Heart right ventricle (tissue), 16 donors: ENCODE results near the gene LRSAM1. TPM values are rescaled to one million over a fixed set of nuclear protein-coding genes. Genes with fewer than 3 reads are reported as not detected.
A peak's percentile ranks its signal among the peaks of the same experiment; 100 is the strongest.

Experiments
- ATAC-seq, 8 donors: fragments of 200-7000 bp; cut with Tn5 transposase; one replicate each; pipeline ENCODE4 v1.9.1; 2020; ENCODE audit warnings: mild to moderate bottlenecking in 8 of 8, moderate library complexity in 8 of 8, moderate number of reproducible peaks in 1 of 8
- DNase-seq, 2 donors: peaks; one replicate each; pipeline ENCODE4 v3.0.0-alpha.2; 2020
- H3K27ac ChIP-seq, 10 donors: fragments of 200-600 bp; sonication (generic) in 2 of 10; one replicate each; pipeline versions ENCODE4 v1.5.0 to v1.8.0; 2020 to 2022; ENCODE audit warnings: mild to moderate bottlenecking in 3 of 10
- H3K27me3 ChIP-seq, 7 donors: fragments of 200-600 bp; one replicate each; pipeline ENCODE4 v1.8.0; 2021 to 2022; ENCODE audit warnings: mild to moderate bottlenecking in 2 of 7
- H3K36me3 ChIP-seq, 9 donors: fragments of 200-600 bp; sonication (generic) in 1 of 9; one replicate each; pipeline versions ENCODE4 v1.5.0 to v1.8.0; 2020 to 2022; ENCODE audit warnings: mild to moderate bottlenecking in 2 of 9
- H3K4me1 ChIP-seq, 9 donors: fragments of 200-600 bp; sonication (generic) in 1 of 9; one replicate each; pipeline versions ENCODE4 v1.5.0 to v1.8.0; 2020 to 2022; ENCODE audit warnings: mild to moderate bottlenecking in 4 of 9
- H3K4me3 ChIP-seq, 10 donors: fragments of 200-600 bp; sonication (generic) in 2 of 10; one replicate each; pipeline versions ENCODE4 v1.5.0 to v1.8.0; 2020 to 2022; ENCODE audit warnings: mild to moderate bottlenecking in 7 of 10, moderate library complexity in 2 of 10
- H3K9me3 ChIP-seq, 11 donors: fragments of 200-600 bp in 10 of 11; sonication (generic) in 2 of 11; one replicate each; pipeline versions ENCODE4 v1.5.0 to v1.8.0; 2013 to 2022; ENCODE audit warnings: mild to moderate bottlenecking in 2 of 11, control low read depth in 1 of 11, moderate library complexity in 1 of 11
- CTCF ChIP-seq, 9 donors: fragments of 200-600 bp; sonication (generic) in 2 of 9; IDR thresholded peaks; one replicate each; pipeline versions ENCODE4 v1.5.0 to v1.8.0; 2021 to 2022; ENCODE audit warnings: antibody characterized with exemption in 9 of 9, mild to moderate bottlenecking in 5 of 9, moderate library complexity in 1 of 9
- WGBS, 2 donors: extraction: QIAGEN DNeasy Blood & Tissue Kit; methylation state at CpG; one replicate each; pipeline ENCODE4 v1.1.7; 2013; ENCODE audit warnings: inconsistent platforms in 1 of 2; 5-methylcytosine and 5-hydroxymethylcytosine counted together
- intact Hi-C, 10 donors: fragments of 100-400 bp; cut with DNase I; formaldehyde crosslinking; loops; one replicate each; pipeline versions ENCODE4 v1.11.1 to v1.14.2; 2022
- polyA plus RNA-seq, 2 donors: library from polyadenylated mRNA; stranded (reverse); fragments of 200-250 nt; gene quantifications; one replicate each; pipeline ENCODE4 v1.2.3, GENCODE V29; 2013
- total RNA-seq, 10 donors: library from RNA; stranded (reverse); fragmentation: NEBNext Ultra II Directional in 3 of 10; extraction: Animal tissue kit (Norgen Biotek cat#: 25700) in 3 of 10; gene quantifications; one replicate each; pipeline versions ENCODE4 v1.2.1 to v1.2.4, GENCODE V29; 2021 to 2023
- donor health status: Arrhythmogenic right ventricular cardiomyopathy.
- donor health status: ischemic (EF 13 %, LVEDD 7.1; RV severe dilation, severe dysfunction).
- donor health status: healthy with polysubstance abuse.
- donor health status: DM: no; HTN: yes; CAD: no.
- donor health status: DM: no; HTN: no; CAD: no.
- donor health status: ischemic (EF 25% LVEDD 6.9; RV normal size, moderate dysfunction).
- donor health status: ischemic (EF 25% LVEDD 5.7; RV mildly dilated, moderate dysfunction).
- donor health status: healthy.
- donor health status: DM: yes; HTN: yes; CAD: no.
- donor health status: Ischemic cardiomyopathy.
- donor health status: ischemic (EF 35%, LVEDD 5.7; RV mildly dilated, moderate dysfunction).
- donor health status: nonischemic (EF 11% LVEDD 7.7; RV severe dilation, severe dysfunction).
- donor health status: DM: yes; HTN: yes; CAD: no.
- donor health status: PGD.
- donor health status: ischemic (EF 29% LVEDD 5.4; RV normal size, mild dysfunction).
- donor health status: nonischemic (EF 23%, LVEDD 6.1; RV moderate dilation, normal function).

Gene LRSAM1
- total and polyA plus RNA-seq, 12 donors = 21.2 to 59.9 (median 29.5) TPM

GRCh38 chr9:127519301-127520166, 68.2 kb downstream of the LRSAM1 start:
- peak overlapping the region in 9 of 10 donors; percentile 75 to 97 (median 91) for H3K27ac ChIP-seq
- intact Hi-C loops = loop anchor here in 5 of 10 donors (5.0 kb wide), 6 partner anchors 33 to 978 kb away; a partner anchor contains a TSS
- H3K9me3 ChIP-seq = peaks cover 0 to 12% (median 3%) of the 10 kb centered on the region in 11 donors
- no peak for TF ChIP-seq CTCF (IDR thresholded peaks at IDR 0.05)
- peak in 1 of 2 donors; percentile 51 for DNase-seq
- peaks cover 5 to 68% (median 23%) of the 10 kb centered on the region in 9 donors for H3K36me3 ChIP-seq
- 71 to 72% methylated on average over 22 of the region's 22 CpGs for WGBS, 2 donors
- H3K27me3 ChIP-seq = no peaks in the 10 kb centered on the region
- H3K4me3 ChIP-seq = no peak overlapping the region
- ATAC-seq = peak; percentile 26 to 70 (median 54)
- H3K4me1 ChIP-seq = peaks cover 12 to 63% (median 45%) of the 10 kb centered on the region in 9 donors

GRCh38 chr9:127520941-127521918, 69.9 kb downstream of the LRSAM1 start:
- no peaks in the 10 kb centered on the region for H3K27me3 ChIP-seq
- peak in 1 of 2 donors; percentile 66 for DNase-seq
- peak; percentile 50 to 78 (median 69) for ATAC-seq
- H3K9me3 ChIP-seq = peaks cover 0 to 20% (median 8%) of the 10 kb centered on the region in 11 donors
- 56 to 63% methylated on average over 20 of the region's 20 CpGs for WGBS, 2 donors
- H3K36me3 ChIP-seq = peaks cover 5 to 67% (median 37%) of the 10 kb centered on the region in 9 donors
- peaks cover 12 to 77% (median 54%) of the 10 kb centered on the region in 9 donors for H3K4me1 ChIP-seq
- peak overlapping the region in 1 of 10 donors; percentile 7 for H3K4me3 ChIP-seq
- intact Hi-C loops = loop anchor here in 5 of 10 donors (5.0 kb wide), 5 partner anchors 41 to 976 kb away; a partner anchor contains a TSS
- no peak for TF ChIP-seq CTCF (IDR thresholded peaks at IDR 0.05)
- peak overlapping the region; percentile 76 to 97 (median 90) for H3K27ac ChIP-seq

GRCh38 chr9:127521919-127522304, 70.6 kb downstream of the LRSAM1 start:
- Histone ChIP-seq H3K36me3 (peaks cover 4 to 67% (median 30%) of the 10 kb centered on the region in 9 donors), H3K27me3 (no peaks in the 10 kb centered on the region), H3K4me1 (peaks cover 15 to 84% (median 54%) of the 10 kb centered on the region in 9 donors), H3K9me3 (peaks cover 0 to 20% (median 8%) of the 10 kb centered on the region in 11 donors), H3K4me3 (peak overlapping the region in 1 of 10 donors; percentile 7), H3K27ac (peak overlapping the region; percentile 76 to 97 (median 90))
- WGBS, 2 donors = 37 to 48% methylated on average over 5 of the region's 5 CpGs
- ATAC-seq = peak; percentile 6 to 57 (median 38)
- peak; percentile 42 to 63 for DNase-seq
- no peak for TF ChIP-seq CTCF (IDR thresholded peaks at IDR 0.05)
- intact Hi-C loops = loop anchor here in 5 of 10 donors (5.0 kb wide), 5 partner anchors 40 to 975 kb away; a partner anchor contains a TSS
